Glutamatergic neuron (in vitro differentiated cells): ENCODE data around the gene CBLB. TPM values are rescaled to one million over a fixed set of nuclear protein-coding genes. Genes with fewer than 3 reads are reported as not detected.

Experiments
- DNase-seq: peaks from one replicate; pipeline ENCODE4 v3.0.0; 2022
- H3K27ac Mint-ChIP-seq: one replicate; pipeline ENCODE4 v1.8.0; 2020; ENCODE audit warnings: mild to moderate bottlenecking, mixed read lengths, inconsistent platforms; ENCODE audit not compliant: unreplicated experiment
- H3K27me3 Mint-ChIP-seq: one replicate; pipeline ENCODE4 v1.8.0; 2020; ENCODE audit warnings: mild to moderate bottlenecking, moderate library complexity, mixed read lengths, inconsistent platforms; ENCODE audit not compliant: unreplicated experiment
- H3K36me3 Mint-ChIP-seq: one replicate; pipeline ENCODE4 v1.8.0; 2020; ENCODE audit warnings: mild to moderate bottlenecking, mixed read lengths, inconsistent platforms; ENCODE audit not compliant: unreplicated experiment
- H3K4me1 Mint-ChIP-seq: one replicate; pipeline ENCODE4 v1.8.0; 2020; ENCODE audit warnings: mild to moderate bottlenecking, low read depth, mixed read lengths, inconsistent platforms; ENCODE audit not compliant: unreplicated experiment
- H3K4me3 Mint-ChIP-seq: one replicate; pipeline ENCODE4 v1.8.0; 2020; ENCODE audit warnings: mild to moderate bottlenecking, mixed read lengths, inconsistent platforms; ENCODE audit not compliant: unreplicated experiment
- H3K9me3 Mint-ChIP-seq: one replicate; pipeline ENCODE4 v1.8.0; 2020; ENCODE audit warnings: mild to moderate bottlenecking, moderate library complexity, mixed read lengths, inconsistent platforms; ENCODE audit not compliant: unreplicated experiment
- CTCF ChIP-seq: fragments of 200-600 bp; sonication (generic); IDR thresholded peaks from one replicate; pipeline ENCODE4 v1.5.0; 2021; ENCODE audit not compliant: partially characterized antibody, unreplicated experiment
- total RNA-seq: library from RNA; stranded (reverse); fragmentation: NEBNext Ultra II Directional; extraction: Animal tissue kit (Norgen Biotek cat#: 25700); gene quantifications from one replicate; pipeline ENCODE4 v1.2.1, GENCODE V29; 2021; ENCODE audit not compliant: unreplicated experiment

The CBLB gene
- total RNA-seq, 1 donor from 2014 or later: 269 TPM

- DNase-seq: no peak
- TF ChIP-seq CTCF: no peak
- H3K36me3 Mint-ChIP-seq: peaks cover 8% of the 10 kb centered on the region
- H3K4me1 Mint-ChIP-seq: peaks cover 20% of the 10 kb centered on the region
- H3K27me3 Mint-ChIP-seq: no peaks in the 10 kb centered on the region
- peaks cover 2% of the 10 kb centered on the region for H3K9me3 Mint-ChIP-seq
- no peak overlapping the region for H3K27ac Mint-ChIP-seq
- H3K4me3 Mint-ChIP-seq: no peak overlapping the region
These were observed 17.6 kb downstream of the CBLB start for GRCh38 chr3:105851176-105851575.

DNA sequence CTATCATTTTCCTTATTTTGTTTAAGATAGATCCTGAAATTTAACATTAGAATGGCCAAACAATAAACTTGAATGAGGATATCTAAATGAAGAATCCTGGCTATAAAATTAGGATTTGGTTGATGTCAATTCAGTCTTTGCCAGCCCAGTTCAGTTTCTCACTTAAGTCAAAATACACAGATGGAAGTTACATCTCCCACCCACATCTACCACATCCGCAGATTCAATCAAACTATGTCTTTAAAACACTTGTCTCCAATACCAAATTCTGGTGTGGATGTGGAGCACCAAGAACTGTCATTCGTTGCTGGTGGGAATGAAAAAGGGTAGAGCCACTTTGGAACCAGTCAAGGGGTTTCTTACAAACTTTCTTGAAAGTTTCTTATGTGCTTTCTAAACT, 18.2 kb downstream of the CBLB start:
- no peaks in the 10 kb centered on the region for H3K27me3 Mint-ChIP-seq
- H3K4me1 Mint-ChIP-seq: peaks cover 20% of the 10 kb centered on the region
- no peak overlapping the region for H3K27ac Mint-ChIP-seq

GRCh38 chr3:105848821-105849220, 20.0 kb downstream of the CBLB start:
- DNase-seq: no peak
- TF ChIP-seq CTCF: no peak
- no peak overlapping the region for H3K4me3 Mint-ChIP-seq
- no peaks in the 10 kb centered on the region for H3K27me3 Mint-ChIP-seq
- peaks cover 26% of the 10 kb centered on the region for H3K4me1 Mint-ChIP-seq
- H3K27ac Mint-ChIP-seq: no peak overlapping the region
- peaks cover 8% of the 10 kb centered on the region for H3K36me3 Mint-ChIP-seq
- H3K9me3 Mint-ChIP-seq: peaks cover 2% of the 10 kb centered on the region

More for the DNA sequence above, 18.2 kb downstream of the CBLB start:
- Mint-ChIP-seq H3K36me3 (peaks cover 8% of the 10 kb centered on the region), H3K9me3 (peaks cover 2% of the 10 kb centered on the region), H3K4me3 (no peak overlapping the region)
- no peak for DNase-seq
- no peak for TF ChIP-seq CTCF

GRCh38 chr3:105847865-105848264, 20.9 kb downstream of the CBLB start:
- Mint-ChIP-seq H3K4me3 (peak overlapping the region; percentile 2), H3K4me1 (peaks cover 28% of the 10 kb centered on the region), H3K27ac (no peak overlapping the region), H3K9me3 (peaks cover 2% of the 10 kb centered on the region), H3K36me3 (peaks cover 4% of the 10 kb centered on the region), H3K27me3 (no peaks in the 10 kb centered on the region)
- DNase-seq: no peak
- no peak for TF ChIP-seq CTCF

DNA sequence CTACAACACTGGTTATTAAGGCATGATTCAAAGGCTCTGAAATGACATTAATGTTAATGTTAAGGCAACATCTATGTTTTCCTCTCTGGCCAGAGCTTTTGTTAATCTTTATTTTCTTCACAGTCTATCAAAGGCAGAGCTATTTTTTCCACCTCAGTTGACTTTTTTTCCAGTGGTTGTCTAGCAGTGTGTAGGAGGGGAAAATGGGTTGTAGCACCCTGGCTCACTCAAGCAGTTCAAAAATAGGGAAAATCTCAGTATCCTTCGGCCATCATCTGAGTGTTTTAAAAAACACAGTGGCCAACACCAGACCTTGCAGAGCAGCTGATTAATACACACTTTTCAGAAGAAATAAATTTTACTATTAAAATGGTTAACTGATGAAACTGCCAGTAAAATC, 21.4 kb downstream of the CBLB start:
- Mint-ChIP-seq H3K27me3 (no peaks in the 10 kb centered on the region), H3K9me3 (peaks cover 2% of the 10 kb centered on the region), H3K36me3 (peaks cover 4% of the 10 kb centered on the region), H3K4me1 (peaks cover 29% of the 10 kb centered on the region), H3K4me3 (no peak overlapping the region), H3K27ac (peak overlapping the region; percentile 9)
- no peak for DNase-seq
- no peak for TF ChIP-seq CTCF
